ENCODE results near the gene TSHZ2. TPM values are rescaled to one million over a fixed set of nuclear protein-coding genes. Genes with fewer than 3 reads are reported as not detected.

Gene TSHZ2
- total RNA-seq, 1 donor from 2014 or later, result 12.6 TPM

GRCh38 chr20:52943185-52943841, 28.8 kb upstream of the TSHZ2 start:
- DNase-seq (no peak), ATAC-seq (no peak)
- TF ChIP-seq, protein P1, sequence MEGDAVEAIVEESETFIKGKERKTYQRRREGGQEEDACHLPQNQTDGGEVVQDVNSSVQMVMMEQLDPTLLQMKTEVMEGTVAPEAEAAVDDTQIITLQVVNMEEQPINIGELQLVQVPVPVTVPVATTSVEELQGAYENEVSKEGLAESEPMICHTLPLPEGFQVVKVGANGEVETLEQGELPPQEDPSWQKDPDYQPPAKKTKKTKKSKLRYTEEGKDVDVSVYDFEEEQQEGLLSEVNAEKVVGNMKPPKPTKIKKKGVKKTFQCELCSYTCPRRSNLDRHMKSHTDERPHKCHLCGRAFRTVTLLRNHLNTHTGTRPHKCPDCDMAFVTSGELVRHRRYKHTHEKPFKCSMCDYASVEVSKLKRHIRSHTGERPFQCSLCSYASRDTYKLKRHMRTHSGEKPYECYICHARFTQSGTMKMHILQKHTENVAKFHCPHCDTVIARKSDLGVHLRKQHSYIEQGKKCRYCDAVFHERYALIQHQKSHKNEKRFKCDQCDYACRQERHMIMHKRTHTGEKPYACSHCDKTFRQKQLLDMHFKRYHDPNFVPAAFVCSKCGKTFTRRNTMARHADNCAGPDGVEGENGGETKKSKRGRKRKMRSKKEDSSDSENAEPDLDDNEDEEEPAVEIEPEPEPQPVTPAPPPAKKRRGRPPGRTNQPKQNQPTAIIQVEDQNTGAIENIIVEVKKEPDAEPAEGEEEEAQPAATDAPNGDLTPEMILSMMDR (IDR thresholded peaks at IDR 0.05), result no peak
- Histone ChIP-seq H3K27ac (no peak overlapping the region), H3K4me3 (no peak overlapping the region), H3K9me3 (no peaks in the 10 kb centered on the region), H3K36me3 (no peaks in the 10 kb centered on the region), H3K27me3 (ENCODE audit: low read depth) (no peaks in the 10 kb centered on the region), H3K4me1 (no peaks in the 10 kb centered on the region)
- intact Hi-C loops (cut with DNase I), result no loop called here

DNA sequence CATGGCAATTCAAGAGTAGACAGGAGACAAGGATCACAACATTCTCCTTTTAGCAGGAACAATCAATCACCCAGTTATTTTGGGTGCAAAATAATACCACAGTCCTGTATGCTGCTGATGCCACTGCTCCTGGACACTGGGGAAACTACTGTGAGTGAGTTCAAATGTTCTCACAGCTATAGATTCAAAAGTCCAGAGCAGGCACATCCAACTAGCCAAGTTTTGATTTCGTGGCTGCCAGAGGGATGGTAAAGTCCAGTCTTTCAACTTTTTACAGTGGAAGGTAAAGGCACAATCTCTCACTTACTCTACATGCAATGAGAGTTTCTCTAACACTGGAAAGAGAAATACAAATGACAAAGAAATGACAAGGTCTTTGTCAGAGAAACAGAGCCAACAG, 26.9 kb upstream of the TSHZ2 start:
- Histone ChIP-seq H3K9me3 (no peaks in the 10 kb centered on the region), H3K36me3 (no peaks in the 10 kb centered on the region), H3K4me3 (no peak overlapping the region), H3K4me1 (no peaks in the 10 kb centered on the region), H3K27ac (no peak overlapping the region), H3K27me3 (ENCODE audit: low read depth) (no peaks in the 10 kb centered on the region)
- TF ChIP-seq, protein P1 (IDR thresholded peaks at IDR 0.05), result no peak
- no peak for ATAC-seq
- DNase-seq, result no peak
- intact Hi-C loops (cut with DNase I), result no loop called here

DNA sequence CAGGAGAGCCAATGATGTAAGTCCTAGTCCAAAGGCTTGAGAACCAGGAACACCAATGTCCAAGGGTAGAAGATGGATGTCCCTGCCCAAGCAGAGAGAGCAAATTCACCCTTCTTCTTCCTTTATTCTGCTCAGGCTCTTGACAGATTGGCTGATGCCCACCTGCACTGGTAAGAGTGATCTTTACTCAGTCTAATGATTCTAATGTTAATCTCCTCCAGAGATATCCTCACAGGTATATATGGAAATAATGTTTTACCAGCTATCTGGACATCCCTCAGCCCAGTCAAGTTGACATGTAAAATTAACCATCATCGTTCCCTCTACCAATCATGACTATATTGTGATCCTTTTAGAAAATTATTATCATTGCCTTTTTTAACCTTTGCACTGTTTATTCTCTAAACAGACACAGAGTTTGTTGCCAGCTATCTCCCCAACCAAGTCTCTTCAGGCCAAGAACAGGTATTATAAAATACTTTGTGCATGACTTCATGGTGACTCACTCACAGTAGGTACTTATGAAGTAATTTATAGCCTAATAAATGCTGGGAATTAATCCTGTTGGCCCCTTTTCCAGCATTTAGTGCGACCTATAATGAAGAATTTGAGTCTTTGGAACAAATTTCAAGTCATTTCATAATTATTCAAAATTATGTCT, 26.2 kb upstream of the TSHZ2 start:
- no peak for ATAC-seq
- Histone ChIP-seq H3K27ac (no peak overlapping the region), H3K27me3 (ENCODE audit: low read depth) (no peaks in the 10 kb centered on the region), H3K36me3 (no peaks in the 10 kb centered on the region), H3K4me1 (no peaks in the 10 kb centered on the region), H3K9me3 (no peaks in the 10 kb centered on the region), H3K4me3 (no peak overlapping the region)
- intact Hi-C loops (cut with DNase I), result no loop called here
- TF ChIP-seq, protein P1 (IDR thresholded peaks at IDR 0.05), result no peak
- DNase-seq, result no peak

DNA sequence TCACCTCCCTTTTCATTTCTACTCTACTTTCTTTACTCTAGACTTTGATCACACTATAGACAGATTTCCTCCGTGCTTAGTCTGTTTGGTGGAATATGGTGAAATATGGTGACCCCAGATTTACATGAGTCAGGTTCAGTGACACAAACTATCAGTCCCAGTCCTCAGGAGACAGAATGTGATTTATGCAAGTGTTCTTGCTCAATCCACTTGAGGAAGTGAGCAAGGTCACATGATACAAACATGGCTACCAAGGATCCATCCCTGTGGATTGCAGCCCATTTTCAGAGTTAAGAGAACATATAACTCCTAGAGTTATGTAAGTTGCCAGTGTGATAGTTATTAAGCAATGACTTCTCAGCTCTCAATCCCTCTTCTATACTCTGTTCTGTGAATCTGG, 23.7 kb upstream of the TSHZ2 start:
- Histone ChIP-seq H3K4me1 (no peaks in the 10 kb centered on the region), H3K27me3 (ENCODE audit: low read depth) (no peaks in the 10 kb centered on the region), H3K4me3 (no peak overlapping the region), H3K36me3 (no peaks in the 10 kb centered on the region), H3K9me3 (no peaks in the 10 kb centered on the region), H3K27ac (no peak overlapping the region)
- TF ChIP-seq, protein P1 (IDR thresholded peaks at IDR 0.05), result no peak
- DNase-seq (no peak), ATAC-seq (no peak)
- intact Hi-C loops (cut with DNase I), result no loop called here

GRCh38 chr20:52953020-52953419, 19.1 kb upstream of the TSHZ2 start:
- ATAC-seq, result no peak
- no peak overlapping the region for H3K4me3 ChIP-seq
- intact Hi-C loops (cut with DNase I), result no loop called here
- H3K27me3 ChIP-seq (ENCODE audit: low read depth), result no peaks in the 10 kb centered on the region
- no peak overlapping the region for H3K27ac ChIP-seq
- H3K9me3 ChIP-seq, result no peaks in the 10 kb centered on the region
- no peaks in the 10 kb centered on the region for H3K36me3 ChIP-seq
- TF ChIP-seq, protein P1 (IDR thresholded peaks at IDR 0.05), result no peak
- DNase-seq, result no peak
- H3K4me1 ChIP-seq, result no peaks in the 10 kb centered on the region
